ENCODE results near the gene S100B. TPM values are rescaled to one million over a fixed set of nuclear protein-coding genes. Genes with fewer than 3 reads are reported as not detected.

S100B gene
- total and polyA plus RNA-seq, 2 of the 8 experiments (the other 6 are each of a cell fraction or from before 2014, with no cell fraction given), result 0.36 to 0.69 TPM

DNA sequence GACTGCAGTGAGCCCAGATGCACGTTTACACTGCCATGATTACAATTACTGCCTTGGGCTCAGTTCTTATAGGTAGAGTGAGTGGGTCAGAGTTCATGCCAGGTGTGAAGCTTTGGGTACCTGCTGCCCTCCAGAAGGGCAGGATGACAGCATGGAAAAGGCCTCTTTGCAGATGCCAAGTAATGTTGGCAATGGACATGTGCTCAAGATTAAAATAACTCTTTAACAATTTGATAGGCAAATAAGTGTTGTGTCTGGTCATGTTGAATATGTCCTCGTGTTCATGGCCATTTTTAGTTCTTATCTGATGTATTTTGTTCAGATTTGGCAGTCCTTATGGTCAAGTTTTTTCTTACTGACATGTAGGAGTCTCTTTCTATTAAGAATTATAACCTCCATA lies 34.8 kb downstream of the S100B start:
- no peak overlapping the region for H2BK15ac ChIP-seq (ENCODE audit: low read length)
- H3K23me2 ChIP-seq (ENCODE audit: low read depth, low read length), result no peaks in the 10 kb centered on the region
- H3K4ac ChIP-seq (replicated peaks; ENCODE audit: insufficient read length, low read depth, low read length), result no peak overlapping the region
- no peak overlapping the region for H2AK5ac ChIP-seq (ENCODE audit: low read depth, low read length)
- no peak overlapping the region for H3K9ac ChIP-seq (replicated peaks in 1 of 4; ENCODE audit: extremely low read depth in 1 of 4, low read depth in 3 of 4, low read length in 3 of 4)
- FAIRE-seq (no peak), DNase-seq (ENCODE audit: low read depth in 1 of 2, low spot score in 2 of 2) (no peak)
- H4K91ac ChIP-seq (replicated peaks; ENCODE audit: insufficient read length, low read length), result no peak overlapping the region
- H3K14ac ChIP-seq (ENCODE audit: insufficient read length), result no peak overlapping the region
- H3K9me3 ChIP-seq (ENCODE audit: insufficient read depth in 2 of 2, low read depth in 1 of 2, low read length in 1 of 2), result no peaks in the 10 kb centered on the region
- H3K56ac ChIP-seq (replicated peaks; ENCODE audit: insufficient read length, low read depth, low read length), result no peak overlapping the region
- POLR2A ChIA-PET (ENCODE audit: partially characterized antibody), result no interaction called here
- H3K18ac ChIP-seq (ENCODE audit: extremely low read depth, low read length), result no peak overlapping the region
- H2BK5ac ChIP-seq (ENCODE audit: low read depth, low read length), result no peak overlapping the region
- 90% methylated on average over 2 of the region's 2 CpGs; no CpG with 5 or more reads in 1 of the 2 experiments for WGBS, 2 experiments (ENCODE audit: extremely low coverage in 1 of 2, insufficient coverage in 1 of 2, insufficient read length in 1 of 2, insufficient replicate concordance in 2 of 2, low coverage in 1 of 2, low lambda C conversion rate in 2 of 2, missing lambda C conversion rate in 1 of 2)
- H3K27me3 ChIP-seq (replicated peaks in 1 of 4; ENCODE audit: control insufficient read depth in 3 of 4, extremely low read depth in 1 of 4, insufficient read depth in 3 of 4, low read length in 3 of 4), result no peaks in the 10 kb centered on the region
- H3K27ac ChIP-seq (ENCODE audit: low read depth, low read length), result no peak overlapping the region
- no peaks in the 10 kb centered on the region for H3K79me2 ChIP-seq (ENCODE audit: control insufficient read depth in 1 of 2, insufficient read depth in 2 of 2, low read length in 2 of 2)
- no peaks in the 10 kb centered on the region for H3K79me1 ChIP-seq (ENCODE audit: low read depth, low read length)
- no peak overlapping the region for H4K5ac ChIP-seq (ENCODE audit: insufficient read length, low read depth, low read length)
- H3K36me3 ChIP-seq (ENCODE audit: control insufficient read depth in 2 of 4, insufficient read depth in 4 of 4, low read length in 3 of 4), result peaks cover 4 to 20% (median 13%) of the 10 kb centered on the region in 4 experiments; a peak in 5 of 8 replicates
- no peak overlapping the region for H3K23ac ChIP-seq (ENCODE audit: insufficient read length)
- no peak overlapping the region for H2BK120ac ChIP-seq (replicated peaks; ENCODE audit: low read depth, low read length)
- no peak overlapping the region for H4K8ac ChIP-seq (ENCODE audit: extremely low read depth, insufficient read depth, low read length)
- H2AFZ ChIP-seq (ENCODE audit: low read length), result no peak overlapping the region
- peaks cover 0 to 1% of the 10 kb centered on the region in 2 experiments for H4K20me1 ChIP-seq (replicated peaks in 1 of 2; ENCODE audit: control insufficient read depth in 1 of 2, insufficient read depth in 2 of 2, low read length in 2 of 2)
- no peak overlapping the region for H3K4me2 ChIP-seq (ENCODE audit: insufficient read depth in 1 of 2, low read depth in 2 of 2, low read length in 2 of 2)
- H3K4me1 ChIP-seq (replicated peaks in 1 of 4; ENCODE audit: control insufficient read depth in 3 of 4, insufficient read depth in 4 of 4, low read length in 3 of 4), result no peaks in the 10 kb centered on the region
- no peak overlapping the region for H2BK20ac ChIP-seq (ENCODE audit: low read length)
- H3K4me3 ChIP-seq (ENCODE audit: extremely low read depth in 1 of 4, insufficient read depth in 2 of 4, low read depth in 3 of 4, low read length in 4 of 4), result no peak overlapping the region
- CTCF ChIA-PET (ENCODE audit: partially characterized antibody), result interaction anchor here (1.2 kb wide), 1 partner anchor 94 kb away, joined by 3 read pairs; no protein-coding TSS in a partner anchor
- H2BK12ac ChIP-seq (ENCODE audit: low read depth, low read length), result no peak overlapping the region
- TF ChIP-seq TCF12 (IDR thresholded peaks at IDR 0.05; ENCODE audit: low read depth, low read length) (no peak), RAD21 (IDR thresholded peaks at IDR 0.05 in 1 of 2, conservative IDR thresholded peaks at IDR 0.05 in 1 of 2; ENCODE audit: low read depth in 2 of 2, low read length in 2 of 2) (no peak), CTBP2 (IDR thresholded peaks at IDR 0.05; ENCODE audit: borderline replicate concordance, insufficient read depth, insufficient read length, low read length) (no peak), E2F6 (IDR thresholded peaks at IDR 0.05) (no peak), CTCF (IDR thresholded peaks at IDR 0.05; ENCODE audit: control extremely low read depth in 1 of 3, insufficient read depth in 1 of 3, low read depth in 1 of 3, low read length in 3 of 3) (no peak), RFX5 (IDR thresholded peaks at IDR 0.05; ENCODE audit: borderline replicate concordance, low read depth, low read length) (no peak), SUZ12 (IDR thresholded peaks at IDR 0.05; ENCODE audit: low read length) (no peak), ATF3 (IDR thresholded peaks at IDR 0.05; ENCODE audit: insufficient read depth, low read depth, low read length) (no peak), ASH2L (IDR thresholded peaks at IDR 0.05; ENCODE audit: low read length) (no peak), POLR2AphosphoS5 (IDR thresholded peaks at IDR 0.05; ENCODE audit: low read depth, low read length) (no peak)

Data from H1 (cell line).